GM12878 (cell line): ENCODE measurements around the gene TBC1D19. TPM values are rescaled to one million over a fixed set of nuclear protein-coding genes. Genes with fewer than 3 reads are reported as not detected.

ENCODE experiments used
- ATAC-seq: fragments of 200-7000 bp; cut with Tn5 transposase; 3 replicates; pipeline ENCODE4 v1.9.1; 2020; ENCODE audit warnings: mild to moderate bottlenecking, moderate library complexity
- BruUV-seq: library from RNA; stranded (reverse); fragments of 400-500 nt; replicated peaks from 2 replicates; lab custom pipeline; 2021; lab: Mats Ljungman, UMichigan
- CTCF ChIA-PET: fragments of 300-600 bp; sonication (Branson Sonifier 250); formaldehyde crosslinking; extraction: SDS; loops from one replicate; lab custom pipeline; 2021; ENCODE audit warnings: inconsistent platforms; lab: Yijun Ruan, JAX
- POLR2A ChIA-PET: fragments of 350-600 bp; formaldehyde crosslinking; extraction: SDS; loops from one replicate; lab custom pipeline; 2021; ENCODE audit warnings: inconsistent platforms; lab: Charles Lee
- RAD21 ChIA-PET: fragments of 300-600 bp; sonication (Branson Sonifier 250); formaldehyde crosslinking; loops from one replicate; lab custom pipeline; 2023; ENCODE audit warnings: antibody characterized with exemption; ENCODE audit not compliant: unreplicated experiment; lab: Charles Lee
- SMC1A ChIA-PET: fragments of 300-600 bp; sonication (Branson Sonifier 250); formaldehyde crosslinking; loops from one replicate; lab custom pipeline; 2023; ENCODE audit not compliant: unreplicated experiment, uncharacterized antibody; lab: Charles Lee
- DNase-seq: peaks from one replicate; pipeline ENCODE4 v3.0.0-alpha.2; 2011; ENCODE audit warnings: low read depth, low spot score
- FAIRE-seq: peaks from 3 replicates; lab custom pipeline; 2011; peaks lifted over from hg19 to GRCh38; lab: Jason Lieb, UNC
- H2AFZ ChIP-seq: 2 replicates; pipeline ENCODE4 v1.6.0; 2011; ENCODE audit warnings: low read depth, low read length, control low read depth; ENCODE audit not compliant: control insufficient read depth
- H3K27ac ChIP-seq: 2 replicates; pipeline ENCODE4 v1.5.1; 2011; ENCODE audit warnings: control low read depth; ENCODE audit not compliant: control insufficient read depth, insufficient read depth
- H3K27me3 ChIP-seq, 2 experiments: replicated peaks in 1 of 2; 2 replicates each; pipeline versions ENCODE4 v1.6.0 to v1.6.1; 2011; ENCODE audit warnings: low read length in 1 of 2; ENCODE audit not compliant: control insufficient read depth in 2 of 2, insufficient read depth in 2 of 2
- H3K36me3 ChIP-seq, 2 experiments: 2 replicates each; pipeline ENCODE4 v1.5.1; 2011; ENCODE audit warnings: low read length in 1 of 2; ENCODE audit not compliant: control insufficient read depth in 2 of 2, insufficient read depth in 2 of 2
- H3K4me1 ChIP-seq: 2 replicates; pipeline ENCODE4 v1.6.1; 2011; ENCODE audit warnings: mild to moderate bottlenecking, low read length, moderate library complexity, mixed read lengths; ENCODE audit not compliant: control insufficient read depth, insufficient read depth
- H3K4me2 ChIP-seq: 2 replicates; pipeline ENCODE4 v1.6.0; 2011; ENCODE audit warnings: control low read depth; ENCODE audit not compliant: control insufficient read depth, insufficient read depth
- H3K4me3 ChIP-seq: fragments of 200-600 bp; sonication (generic); 2 replicates; pipeline ENCODE4 v1.5.1; 2016
- H3K79me2 ChIP-seq: 2 replicates; pipeline ENCODE4 v1.6.0; 2011; ENCODE audit warnings: low read length; ENCODE audit not compliant: control insufficient read depth, insufficient read depth
- H3K9ac ChIP-seq: 2 replicates; pipeline ENCODE4 v1.8.0; 2011; ENCODE audit warnings: low read length, control low read depth, mixed read lengths; ENCODE audit not compliant: control insufficient read depth, insufficient read depth
- H3K9me3 ChIP-seq: replicated peaks from 3 replicates; pipeline ENCODE4 v1.5.1; 2011; ENCODE audit warnings: mild to moderate bottlenecking, low read length; ENCODE audit not compliant: control insufficient read depth, insufficient read depth
- H4K20me1 ChIP-seq: 2 replicates; pipeline ENCODE4 v1.6.0; 2011; ENCODE audit not compliant: control insufficient read depth, insufficient read depth
- CEBPB ChIP-seq, 2 experiments: fragments of 150-350 bp in 1 of 2; IDR thresholded peaks; 2 replicates each; pipeline ENCODE4 v1.6.1; 2012 to 2014; ENCODE audit warnings: low read depth in 2 of 2, low read length in 2 of 2, borderline replicate concordance in 1 of 2, inconsistent platforms in 1 of 2
- FOS ChIP-seq: IDR thresholded peaks from 3 replicates; pipeline ENCODE4 v1.6.1; 2011; ENCODE audit warnings: borderline replicate concordance; ENCODE audit not compliant: insufficient read length; ENCODE audit errors: extremely low read depth
- PAX8 ChIP-seq: fragments of 450-650 bp; IDR thresholded peaks from 2 replicates; pipeline ENCODE4 v1.6.1; 2017; ENCODE audit warnings: mild to moderate bottlenecking, moderate library complexity
- RAD21 ChIP-seq: IDR thresholded peaks from 2 replicates; pipeline ENCODE4 v1.6.1; 2011; ENCODE audit warnings: mild to moderate bottlenecking, low read depth, low read length, moderate library complexity; ENCODE audit not compliant: insufficient read depth
- STAT1 ChIP-seq: fragments of 450-650 bp; conservative IDR thresholded peaks from 2 replicates; pipeline ENCODE4 v1.6.1; 2014; ENCODE audit warnings: antibody characterized with exemption, mild to moderate bottlenecking
- WGBS: methylation state at CpG from one replicate; pipeline ENCODE4 v1.1.6; 2016; ENCODE audit warnings: low lambda C conversion rate; ENCODE audit not compliant: insufficient replicate concordance, insufficient coverage; ENCODE audit errors: missing lambda C conversion rate; 5-methylcytosine and 5-hydroxymethylcytosine counted together
- in situ Hi-C: fragments of 300-500 bp; cut with MboI; formaldehyde crosslinking; loops from 9 replicates; pipeline ENCODE4 v1.14.3; 2018; ENCODE audit warnings: mixed read lengths
- intact Hi-C: fragments of 100-400 bp; cut with micrococcal nuclease; formaldehyde crosslinking; loops from one replicate; pipeline ENCODE4 v1.14.2; 2022; ENCODE audit not compliant: unreplicated experiment
- polyA plus RNA-seq, 11 experiments: library from polyadenylated mRNA; depleted of rRNA in 4 of 11; unstranded in 6 of 11; stranded (reverse) in 5 of 11; fragments of >200 nt; fragmentation: Nextera tagmentation in 4 of 11; fragmentation: Illumina TruSeq in 1 of 11; extraction: Ambion mirVana in 4 of 11; extraction: Trizol in 1 of 11; gene quantifications; 1 replicate in 1 of 11; 2 replicates in 10 of 11; pipeline versions ENCODE4 v1.2.1 to v1.2.3, GENCODE V29; 2011 to 2016; ENCODE audit warnings: inconsistent platforms in 2 of 11, missing spikeins in 2 of 11, low read depth in 1 of 11
- total RNA-seq, 4 experiments: library from RNA; depleted of rRNA in 3 of 4; stranded (reverse); fragments of >200 nt in 3 of 4; fragmentation: Illumina TruSeq in 1 of 4; extraction: Trizol in 1 of 4; gene quantifications; 2 replicates each; pipeline versions ENCODE4 v1.2.1 to v1.2.3, GENCODE V29; 2013 to 2021
- TF ChIP-seq, protein P1 (sequence below): fragments of 450-650 bp; IDR thresholded peaks from 2 replicates; pipeline ENCODE4 v1.6.1; 2016; ENCODE audit warnings: mild to moderate bottlenecking, moderate library complexity, borderline replicate concordance
- TF ChIP-seq, protein P2 (sequence below): fragments of 450-650 bp; formaldehyde crosslinking; IDR thresholded peaks from 2 replicates; pipeline ENCODE4 v1.4.0; 2020; ENCODE audit warnings: mild to moderate bottlenecking, moderate library complexity

The TBC1D19 gene
- total and polyA plus RNA-seq, 10 of the 15 experiments (the other 5 are each of a cell fraction or from before 2014, with no cell fraction given) = 0.29 to 3.9 (median 2.1) TPM

DNA sequence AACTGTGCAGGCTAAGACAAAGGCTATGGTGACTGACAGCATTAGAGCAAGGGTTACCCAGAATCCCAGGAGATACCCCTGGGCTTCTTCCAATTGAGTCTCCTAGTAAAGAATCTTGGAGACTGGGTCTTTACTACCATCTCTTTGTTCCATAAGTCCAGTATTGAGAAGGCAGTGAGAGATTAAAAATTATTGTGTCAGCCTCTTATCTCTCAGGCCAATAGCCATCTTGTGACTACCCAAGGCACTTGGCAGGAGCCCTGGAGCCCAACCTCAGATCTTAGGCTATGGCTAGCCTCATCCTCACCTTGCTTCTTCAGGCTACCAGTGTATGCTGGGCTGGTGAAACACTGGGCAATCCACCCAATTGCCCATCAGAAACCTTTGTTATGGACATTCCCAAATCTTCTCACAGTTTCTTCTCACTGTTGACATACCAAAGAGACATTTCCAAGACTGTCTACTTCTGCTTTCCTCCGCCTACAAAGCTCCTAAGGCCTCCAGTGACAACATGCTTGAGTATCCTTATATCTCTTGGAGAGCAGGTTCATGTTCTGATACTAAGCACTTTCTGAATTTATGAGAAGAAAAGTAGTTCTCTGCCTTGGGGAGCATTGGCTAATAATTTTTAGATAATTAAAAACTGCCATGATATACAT, 200.5 kb downstream of the TBC1D19 start:
- no peak overlapping the region for H3K4me2 ChIP-seq
- H3K36me3 ChIP-seq = no peaks in the 10 kb centered on the region
- ATAC-seq = no peak
- H2AFZ ChIP-seq = no peak overlapping the region
- FAIRE-seq = no peak
- H3K4me3 ChIP-seq = no peak overlapping the region
- 0% methylated on average over 1 of the region's 1 CpG for WGBS
- no peak overlapping the region for H3K27ac ChIP-seq
- H3K9ac ChIP-seq = no peak overlapping the region
- intact Hi-C loops = no loop called here
- ChIA-PET POLR2A (no interaction called here), CTCF (no interaction called here), RAD21 (interaction anchor here (1.5 kb wide), 1 partner anchor 82 kb away, joined by 3 read pairs; no protein-coding TSS in a partner anchor)
- H3K27me3 ChIP-seq = no peaks in the 10 kb centered on the region
- H4K20me1 ChIP-seq = no peaks in the 10 kb centered on the region
- BruUV-seq = no TSS peak
- no peaks in the 10 kb centered on the region for H3K79me2 ChIP-seq
- TF ChIP-seq FOS (no peak), PAX8 (no peak), STAT1 (no peak), RAD21 (no peak), CEBPB (IDR thresholded peaks at IDR 0.05; ENCODE audit: borderline replicate concordance in 1 of 2, low read depth in 2 of 2, low read length in 2 of 2) (no peak)
- TF ChIP-seq, protein P1, sequence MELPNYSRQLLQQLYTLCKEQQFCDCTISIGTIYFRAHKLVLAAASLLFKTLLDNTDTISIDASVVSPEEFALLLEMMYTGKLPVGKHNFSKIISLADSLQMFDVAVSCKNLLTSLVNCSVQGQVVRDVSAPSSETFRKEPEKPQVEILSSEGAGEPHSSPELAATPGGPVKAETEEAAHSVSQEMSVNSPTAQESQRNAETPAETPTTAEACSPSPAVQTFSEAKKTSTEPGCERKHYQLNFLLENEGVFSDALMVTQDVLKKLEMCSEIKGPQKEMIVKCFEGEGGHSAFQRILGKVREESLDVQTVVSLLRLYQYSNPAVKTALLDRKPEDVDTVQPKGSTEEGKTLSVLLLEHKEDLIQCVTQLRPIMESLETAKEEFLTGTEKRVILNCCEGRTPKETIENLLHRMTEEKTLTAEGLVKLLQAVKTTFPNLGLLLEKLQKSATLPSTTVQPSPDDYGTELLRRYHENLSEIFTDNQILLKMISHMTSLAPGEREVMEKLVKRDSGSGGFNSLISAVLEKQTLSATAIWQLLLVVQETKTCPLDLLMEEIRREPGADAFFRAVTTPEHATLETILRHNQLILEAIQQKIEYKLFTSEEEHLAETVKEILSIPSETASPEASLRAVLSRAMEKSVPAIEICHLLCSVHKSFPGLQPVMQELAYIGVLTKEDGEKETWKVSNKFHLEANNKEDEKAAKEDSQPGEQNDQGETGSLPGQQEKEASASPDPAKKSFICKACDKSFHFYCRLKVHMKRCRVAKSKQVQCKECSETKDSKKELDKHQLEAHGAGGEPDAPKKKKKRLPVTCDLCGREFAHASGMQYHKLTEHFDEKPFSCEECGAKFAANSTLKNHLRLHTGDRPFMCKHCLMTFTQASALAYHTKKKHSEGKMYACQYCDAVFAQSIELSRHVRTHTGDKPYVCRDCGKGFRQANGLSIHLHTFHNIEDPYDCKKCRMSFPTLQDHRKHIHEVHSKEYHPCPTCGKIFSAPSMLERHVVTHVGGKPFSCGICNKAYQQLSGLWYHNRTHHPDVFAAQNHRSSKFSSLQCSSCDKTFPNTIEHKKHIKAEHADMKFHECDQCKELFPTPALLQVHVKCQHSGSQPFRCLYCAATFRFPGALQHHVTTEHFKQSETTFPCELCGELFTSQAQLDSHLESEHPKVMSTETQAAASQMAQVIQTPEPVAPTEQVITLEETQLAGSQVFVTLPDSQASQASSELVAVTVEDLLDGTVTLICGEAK = no peak
- TF ChIP-seq, protein P2, sequence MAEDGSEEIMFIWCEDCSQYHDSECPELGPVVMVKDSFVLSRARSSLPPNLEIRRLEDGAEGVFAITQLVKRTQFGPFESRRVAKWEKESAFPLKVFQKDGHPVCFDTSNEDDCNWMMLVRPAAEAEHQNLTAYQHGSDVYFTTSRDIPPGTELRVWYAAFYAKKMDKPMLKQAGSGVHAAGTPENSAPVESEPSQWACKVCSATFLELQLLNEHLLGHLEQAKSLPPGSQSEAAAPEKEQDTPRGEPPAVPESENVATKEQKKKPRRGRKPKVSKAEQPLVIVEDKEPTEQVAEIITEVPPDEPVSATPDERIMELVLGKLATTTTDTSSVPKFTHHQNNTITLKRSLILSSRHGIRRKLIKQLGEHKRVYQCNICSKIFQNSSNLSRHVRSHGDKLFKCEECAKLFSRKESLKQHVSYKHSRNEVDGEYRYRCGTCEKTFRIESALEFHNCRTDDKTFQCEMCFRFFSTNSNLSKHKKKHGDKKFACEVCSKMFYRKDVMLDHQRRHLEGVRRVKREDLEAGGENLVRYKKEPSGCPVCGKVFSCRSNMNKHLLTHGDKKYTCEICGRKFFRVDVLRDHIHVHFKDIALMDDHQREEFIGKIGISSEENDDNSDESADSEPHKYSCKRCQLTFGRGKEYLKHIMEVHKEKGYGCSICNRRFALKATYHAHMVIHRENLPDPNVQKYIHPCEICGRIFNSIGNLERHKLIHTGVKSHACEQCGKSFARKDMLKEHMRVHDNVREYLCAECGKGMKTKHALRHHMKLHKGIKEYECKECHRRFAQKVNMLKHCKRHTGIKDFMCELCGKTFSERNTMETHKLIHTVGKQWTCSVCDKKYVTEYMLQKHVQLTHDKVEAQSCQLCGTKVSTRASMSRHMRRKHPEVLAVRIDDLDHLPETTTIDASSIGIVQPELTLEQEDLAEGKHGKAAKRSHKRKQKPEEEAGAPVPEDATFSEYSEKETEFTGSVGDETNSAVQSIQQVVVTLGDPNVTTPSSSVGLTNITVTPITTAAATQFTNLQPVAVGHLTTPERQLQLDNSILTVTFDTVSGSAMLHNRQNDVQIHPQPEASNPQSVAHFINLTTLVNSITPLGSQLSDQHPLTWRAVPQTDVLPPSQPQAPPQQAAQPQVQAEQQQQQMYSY (CRISPR knock-in tag) = no peak
- TF ChIP-seq, all 136 proteins: peak for 0
- in situ Hi-C loops = no loop called here
- no peak for DNase-seq
- SMC1A ChIA-PET = interaction anchor here (1.2 kb wide), 1 partner anchor 35 kb away, joined by 3 read pairs; no protein-coding TSS in a partner anchor
- Histone ChIP-seq H3K9me3 (no peaks in the 10 kb centered on the region), H3K4me1 (peaks cover 7% of the 10 kb centered on the region)
